HepG2 (cell line): Measurements from ENCODE around the gene CCDC82. TPM values are rescaled to one million over a fixed set of nuclear protein-coding genes. Genes with fewer than 3 reads are reported as not detected.
A peak's percentile ranks its signal among the peaks of the same experiment; 100 is the strongest.

ENCODE experiments used
- ATM ChIP-seq: fragments of 450-650 bp; IDR thresholded peaks from 2 replicates; pipeline ENCODE4 v1.7.1; 2017; ENCODE audit warnings: mild to moderate bottlenecking, borderline replicate concordance
- CBFB ChIP-seq: sonication (generic); formaldehyde crosslinking; IDR thresholded peaks from 2 replicates; pipeline ENCODE4 v1.4.0; 2020; ENCODE audit warnings: missing genetic modification reagents
- CHD2 ChIP-seq: IDR thresholded peaks from 2 replicates; pipeline ENCODE4 v1.6.1; 2011; ENCODE audit warnings: low read depth, low read length, improper control_type of control experiment
- CREM ChIP-seq, 2 experiments: sonication (generic) in 1 of 2; formaldehyde crosslinking in 1 of 2; IDR thresholded peaks; 2 replicates each; pipeline versions ENCODE4 v1.4.0 to v1.6.1; 2016 to 2020; ENCODE audit warnings: antibody characterized with exemption in 1 of 2, mild to moderate bottlenecking in 1 of 2, missing genetic modification reagents in 1 of 2
- HNF4A ChIP-seq: sonication (generic); formaldehyde crosslinking; IDR thresholded peaks from 2 replicates; pipeline ENCODE4 v1.4.0; 2020; ENCODE audit warnings: missing genetic modification reagents
- LCORL ChIP-seq, 2 experiments: fragments of 450-650 bp in 1 of 2; sonication (generic) in 1 of 2; formaldehyde crosslinking in 1 of 2; IDR thresholded peaks; 2 replicates each; pipeline versions ENCODE4 v1.5.0 to v1.6.1; 2017 to 2020; ENCODE audit warnings: antibody characterized with exemption in 1 of 2, missing genetic modification reagents in 1 of 2
- RBFOX2 ChIP-seq: fragments of 200-400 bp; formaldehyde crosslinking; IDR thresholded peaks from 2 replicates; pipeline ENCODE4 v1.6.1; 2017; ENCODE audit warnings: low read depth, mild to moderate bottlenecking, low read length
- REPIN1 ChIP-seq: sonication (generic); formaldehyde crosslinking; IDR thresholded peaks from 2 replicates; pipeline ENCODE4 v1.8.0; 2022; ENCODE audit warnings: missing genetic modification reagents, low read depth, mild to moderate bottlenecking, borderline replicate concordance
- RXRA ChIP-seq: sonication (generic); formaldehyde crosslinking; IDR thresholded peaks from 2 replicates; pipeline ENCODE4 v1.5.1; 2020; ENCODE audit warnings: missing genetic modification reagents
- SMAD1 ChIP-seq: sonication (generic); formaldehyde crosslinking; IDR thresholded peaks from 2 replicates; pipeline ENCODE4 v1.4.0; 2020; ENCODE audit warnings: missing genetic modification reagents, low read depth, mild to moderate bottlenecking, borderline replicate concordance
- SOX5 ChIP-seq: IDR thresholded peaks from 2 replicates; pipeline ENCODE4 v1.6.1; 2016; ENCODE audit warnings: borderline replicate concordance
- XRCC5 ChIP-seq: fragments of 200-400 bp; formaldehyde crosslinking; optimal IDR thresholded peaks from 2 replicates; pipeline ENCODE3; 2017; ENCODE audit warnings: mild to moderate bottlenecking, low read length
- ZBTB3 ChIP-seq: sonication (generic); formaldehyde crosslinking; IDR thresholded peaks from 2 replicates; pipeline ENCODE4 v1.4.0; 2020; ENCODE audit warnings: low read depth, mild to moderate bottlenecking, moderate library complexity, missing genetic modification reagents, borderline replicate concordance
- ZNF235 ChIP-seq: sonication (generic); formaldehyde crosslinking; IDR thresholded peaks from 2 replicates; pipeline ENCODE4 v1.8.1; 2023; ENCODE audit warnings: mild to moderate bottlenecking, missing genetic modification reagents, borderline replicate concordance
- ZNF382 ChIP-seq: sonication (generic); formaldehyde crosslinking; IDR thresholded peaks from 2 replicates; pipeline ENCODE4 v1.5.0; 2020; ENCODE audit warnings: missing genetic modification reagents, mild to moderate bottlenecking, borderline replicate concordance
- ZNF567 ChIP-seq: sonication (generic); formaldehyde crosslinking; IDR thresholded peaks from 2 replicates; pipeline ENCODE4 v1.8.1; 2023; ENCODE audit warnings: mild to moderate bottlenecking, missing genetic modification reagents, borderline replicate concordance
- ZNF674 ChIP-seq: sonication (generic); formaldehyde crosslinking; IDR thresholded peaks from 2 replicates; pipeline ENCODE4 v1.5.0; 2020; ENCODE audit warnings: low read depth, mild to moderate bottlenecking, missing genetic modification reagents
- ZNF678 ChIP-seq: sonication (generic); formaldehyde crosslinking; IDR thresholded peaks from 2 replicates; pipeline ENCODE4 v1.4.0; 2020; ENCODE audit warnings: mild to moderate bottlenecking, missing genetic modification reagents
- polyA plus RNA-seq, 8 experiments: library from polyadenylated mRNA; depleted of rRNA in 3 of 8; stranded (reverse) in 7 of 8; unstranded in 1 of 8; fragments of >200 nt; fragmentation: Illumina TruSeq in 4 of 8; extraction: Trizol in 4 of 8; gene quantifications; 2 replicates each; pipeline versions ENCODE4 v1.2.1 to v1.2.3, GENCODE V29; 2011 to 2016; ENCODE audit warnings: low read depth in 4 of 8, missing spikeins in 1 of 8, mixed read lengths in 1 of 8; ENCODE audit not compliant: insufficient read depth in 1 of 8
- total RNA-seq, 5 experiments: library from RNA; depleted of rRNA; stranded (reverse); fragments of >200 nt; fragmentation: Illumina TruSeq; extraction: Trizol; gene quantifications; 2 replicates each; pipeline ENCODE4 v1.2.3, GENCODE V29; 2016; ENCODE audit warnings: low read depth in 1 of 5
- TF ChIP-seq, protein P1 (sequence below): sonication (generic); formaldehyde crosslinking; IDR thresholded peaks from 2 replicates; pipeline ENCODE4 v1.4.0; 2020; ENCODE audit warnings: missing genetic modification reagents
- TF ChIP-seq, protein P2 (sequence below): sonication (generic); formaldehyde crosslinking; IDR thresholded peaks from 2 replicates; pipeline ENCODE4 v1.5.0; 2020; ENCODE audit warnings: mild to moderate bottlenecking, missing genetic modification reagents
- TF ChIP-seq, protein P3 (sequence below): sonication (generic); formaldehyde crosslinking; IDR thresholded peaks from 2 replicates; pipeline ENCODE4 v1.8.1; 2022; ENCODE audit warnings: mild to moderate bottlenecking, missing genetic modification reagents

The CCDC82 gene
- total and polyA plus RNA-seq, 2 of the 13 experiments (the other 11 are each of a cell fraction or from before 2014, with no cell fraction given), result 19.7 to 25.7 TPM

DNA sequence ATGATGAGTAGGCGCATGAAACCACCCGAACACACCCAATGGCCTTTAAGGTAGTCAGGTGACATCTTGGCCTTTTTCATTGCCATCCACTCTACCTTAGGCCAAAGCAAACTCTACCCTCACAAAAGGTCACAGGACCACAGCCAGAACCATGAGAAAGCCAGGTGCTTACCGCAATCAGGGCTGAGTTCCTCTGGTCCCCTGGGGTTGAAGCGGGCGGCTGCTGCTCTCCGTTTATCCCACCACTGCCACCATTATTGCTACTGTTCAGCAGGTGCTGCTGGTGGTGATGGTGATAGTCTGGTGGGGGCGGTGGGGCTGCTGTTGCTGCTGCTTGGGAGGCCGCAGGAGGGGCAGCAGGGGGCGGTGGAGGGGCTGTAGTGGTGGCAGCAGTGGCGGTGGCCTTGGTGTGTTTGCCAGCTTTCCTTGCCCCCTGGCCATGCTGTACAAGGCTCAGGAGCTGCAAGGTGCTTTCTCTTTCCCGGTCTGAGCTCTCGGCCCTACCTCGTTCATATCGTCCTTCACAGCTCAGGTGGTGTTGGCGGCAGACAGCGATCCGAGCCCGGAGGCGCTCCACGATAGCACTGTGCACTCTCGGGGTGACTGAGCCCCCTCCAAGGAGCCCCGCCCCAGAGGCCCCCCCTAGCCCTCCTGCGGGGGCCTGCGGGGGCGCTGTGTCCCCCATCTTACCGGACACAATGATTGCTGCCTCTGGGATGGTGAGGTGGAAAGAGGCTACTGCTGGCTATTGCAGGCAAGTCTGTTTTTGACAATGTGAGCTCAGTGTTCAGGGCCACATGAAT, 48.3 kb downstream of the CCDC82 start (continued):
- TF ChIP-seq, protein P1, sequence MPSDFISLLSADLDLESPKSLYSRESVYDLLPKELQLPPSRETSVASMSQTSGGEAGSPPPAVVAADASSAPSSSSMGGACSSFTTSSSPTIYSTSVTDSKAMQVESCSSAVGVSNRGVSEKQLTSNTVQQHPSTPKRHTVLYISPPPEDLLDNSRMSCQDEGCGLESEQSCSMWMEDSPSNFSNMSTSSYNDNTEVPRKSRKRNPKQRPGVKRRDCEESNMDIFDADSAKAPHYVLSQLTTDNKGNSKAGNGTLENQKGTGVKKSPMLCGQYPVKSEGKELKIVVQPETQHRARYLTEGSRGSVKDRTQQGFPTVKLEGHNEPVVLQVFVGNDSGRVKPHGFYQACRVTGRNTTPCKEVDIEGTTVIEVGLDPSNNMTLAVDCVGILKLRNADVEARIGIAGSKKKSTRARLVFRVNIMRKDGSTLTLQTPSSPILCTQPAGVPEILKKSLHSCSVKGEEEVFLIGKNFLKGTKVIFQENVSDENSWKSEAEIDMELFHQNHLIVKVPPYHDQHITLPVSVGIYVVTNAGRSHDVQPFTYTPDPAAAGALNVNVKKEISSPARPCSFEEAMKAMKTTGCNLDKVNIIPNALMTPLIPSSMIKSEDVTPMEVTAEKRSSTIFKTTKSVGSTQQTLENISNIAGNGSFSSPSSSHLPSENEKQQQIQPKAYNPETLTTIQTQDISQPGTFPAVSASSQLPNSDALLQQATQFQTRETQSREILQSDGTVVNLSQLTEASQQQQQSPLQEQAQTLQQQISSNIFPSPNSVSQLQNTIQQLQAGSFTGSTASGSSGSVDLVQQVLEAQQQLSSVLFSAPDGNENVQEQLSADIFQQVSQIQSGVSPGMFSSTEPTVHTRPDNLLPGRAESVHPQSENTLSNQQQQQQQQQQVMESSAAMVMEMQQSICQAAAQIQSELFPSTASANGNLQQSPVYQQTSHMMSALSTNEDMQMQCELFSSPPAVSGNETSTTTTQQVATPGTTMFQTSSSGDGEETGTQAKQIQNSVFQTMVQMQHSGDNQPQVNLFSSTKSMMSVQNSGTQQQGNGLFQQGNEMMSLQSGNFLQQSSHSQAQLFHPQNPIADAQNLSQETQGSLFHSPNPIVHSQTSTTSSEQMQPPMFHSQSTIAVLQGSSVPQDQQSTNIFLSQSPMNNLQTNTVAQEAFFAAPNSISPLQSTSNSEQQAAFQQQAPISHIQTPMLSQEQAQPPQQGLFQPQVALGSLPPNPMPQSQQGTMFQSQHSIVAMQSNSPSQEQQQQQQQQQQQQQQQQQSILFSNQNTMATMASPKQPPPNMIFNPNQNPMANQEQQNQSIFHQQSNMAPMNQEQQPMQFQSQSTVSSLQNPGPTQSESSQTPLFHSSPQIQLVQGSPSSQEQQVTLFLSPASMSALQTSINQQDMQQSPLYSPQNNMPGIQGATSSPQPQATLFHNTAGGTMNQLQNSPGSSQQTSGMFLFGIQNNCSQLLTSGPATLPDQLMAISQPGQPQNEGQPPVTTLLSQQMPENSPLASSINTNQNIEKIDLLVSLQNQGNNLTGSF (CRISPR knock-in tag), result no peak
- TF ChIP-seq ATM (no peak), HNF4A (no peak), ZBTB3 (CRISPR knock-in tag) (no peak), CHD2 (no peak), REPIN1 (CRISPR knock-in tag) (no peak), ZNF674 (CRISPR knock-in tag) (no peak), LCORL (IDR thresholded peaks at IDR 0.05) (no peak), LCORL (CRISPR knock-in tag; IDR thresholded peaks at IDR 0.05) (no peak), SMAD1 (CRISPR knock-in tag) (no peak), CREM (IDR thresholded peaks at IDR 0.05) (no peak), CREM (CRISPR knock-in tag; IDR thresholded peaks at IDR 0.05) (no peak), RBFOX2 (no peak), ZNF382 (no peak), XRCC5 (peak; percentile 40), ZNF678 (CRISPR knock-in tag) (no peak), SOX5 (CRISPR knock-in tag) (no peak), CBFB (CRISPR knock-in tag) (no peak), ZNF235 (CRISPR knock-in tag) (no peak), ZNF567 (CRISPR knock-in tag) (no peak), RXRA (CRISPR knock-in tag) (no peak)
- TF ChIP-seq, protein P2, sequence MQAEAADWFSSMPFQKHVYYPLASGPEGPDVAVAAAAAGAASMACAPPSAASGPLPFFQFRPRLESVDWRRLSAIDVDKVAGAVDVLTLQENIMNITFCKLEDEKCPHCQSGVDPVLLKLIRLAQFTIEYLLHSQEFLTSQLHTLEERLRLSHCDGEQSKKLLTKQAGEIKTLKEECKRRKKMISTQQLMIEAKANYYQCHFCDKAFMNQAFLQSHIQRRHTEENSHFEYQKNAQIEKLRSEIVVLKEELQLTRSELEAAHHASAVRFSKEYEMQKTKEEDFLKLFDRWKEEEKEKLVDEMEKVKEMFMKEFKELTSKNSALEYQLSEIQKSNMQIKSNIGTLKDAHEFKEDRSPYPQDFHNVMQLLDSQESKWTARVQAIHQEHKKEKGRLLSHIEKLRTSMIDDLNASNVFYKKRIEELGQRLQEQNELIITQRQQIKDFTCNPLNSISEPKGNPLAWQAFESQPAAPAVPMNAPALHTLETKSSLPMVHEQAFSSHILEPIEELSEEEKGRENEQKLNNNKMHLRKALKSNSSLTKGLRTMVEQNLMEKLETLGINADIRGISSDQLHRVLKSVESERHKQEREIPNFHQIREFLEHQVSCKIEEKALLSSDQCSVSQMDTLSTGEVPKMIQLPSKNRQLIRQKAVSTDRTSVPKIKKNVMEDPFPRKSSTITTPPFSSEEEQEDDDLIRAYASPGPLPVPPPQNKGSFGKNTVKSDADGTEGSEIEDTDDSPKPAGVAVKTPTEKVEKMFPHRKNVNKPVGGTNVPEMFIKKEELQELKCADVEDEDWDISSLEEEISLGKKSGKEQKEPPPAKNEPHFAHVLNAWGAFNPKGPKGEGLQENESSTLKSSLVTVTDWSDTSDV, result no peak
- TF ChIP-seq, protein P3, sequence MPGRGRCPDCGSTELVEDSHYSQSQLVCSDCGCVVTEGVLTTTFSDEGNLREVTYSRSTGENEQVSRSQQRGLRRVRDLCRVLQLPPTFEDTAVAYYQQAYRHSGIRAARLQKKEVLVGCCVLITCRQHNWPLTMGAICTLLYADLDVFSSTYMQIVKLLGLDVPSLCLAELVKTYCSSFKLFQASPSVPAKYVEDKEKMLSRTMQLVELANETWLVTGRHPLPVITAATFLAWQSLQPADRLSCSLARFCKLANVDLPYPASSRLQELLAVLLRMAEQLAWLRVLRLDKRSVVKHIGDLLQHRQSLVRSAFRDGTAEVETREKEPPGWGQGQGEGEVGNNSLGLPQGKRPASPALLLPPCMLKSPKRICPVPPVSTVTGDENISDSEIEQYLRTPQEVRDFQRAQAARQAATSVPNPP (CRISPR knock-in tag), result no peak
